Gastroesophageal sphincter (tissue), 3 donors: Measurements from ENCODE around the gene KCNC4.

Experiments
- EP300 ChIP-seq: sonication (generic); formaldehyde crosslinking; IDR thresholded peaks from one replicate; pipeline ENCODE4 v1.6.1; 2017; ENCODE audit warnings: antibody characterized with exemption, mild to moderate bottlenecking
- POLR2A ChIP-seq, 2 donors: fragments of 450-650 bp; IDR thresholded peaks; one replicate each; pipeline ENCODE4 v1.6.1; 2017; ENCODE audit warnings: antibody characterized with exemption in 2 of 2, mild to moderate bottlenecking in 2 of 2, moderate library complexity in 1 of 2
- POLR2AphosphoS5 ChIP-seq: sonication (generic); formaldehyde crosslinking; IDR thresholded peaks from one replicate; pipeline ENCODE4 v1.6.1; 2017; ENCODE audit warnings: antibody characterized with exemption
- TF ChIP-seq, protein P1 (sequence below), 4 experiments: fragments of 200-600 bp in 2 of 4; fragments of 450-650 bp in 2 of 4; sonication (generic) in 1 of 4; IDR thresholded peaks; one replicate each; pipeline ENCODE4 v1.5.1; 2017 to 2019; ENCODE audit warnings: antibody characterized with exemption in 4 of 4, mild to moderate bottlenecking in 2 of 4, moderate library complexity in 2 of 4

DNA sequence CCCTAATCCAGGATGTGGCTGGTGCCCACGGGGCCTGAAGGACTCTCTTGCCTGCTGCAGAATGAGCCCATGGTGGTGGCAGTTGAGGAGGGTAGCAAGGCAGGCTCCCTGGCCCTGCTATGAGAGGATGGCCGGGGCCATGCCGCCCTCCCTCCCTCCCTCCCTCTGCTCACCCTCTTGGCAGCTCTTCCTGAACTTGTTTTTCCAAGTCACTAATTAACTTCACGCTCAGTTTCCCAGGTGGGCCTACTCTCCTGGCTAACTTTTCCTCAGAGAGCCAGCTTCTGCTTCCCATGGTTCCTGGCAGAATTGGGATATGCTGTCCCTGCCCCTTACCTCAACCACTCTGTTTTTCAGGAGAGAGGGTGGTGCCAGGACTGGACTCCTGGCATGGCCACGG lies 10.2 kb downstream of the KCNC4 start:
- TF ChIP-seq POLR2A (IDR thresholded peaks at IDR 0.05) (no peak), POLR2AphosphoS5 (no peak), EP300 (no peak)
- TF ChIP-seq, protein P1, sequence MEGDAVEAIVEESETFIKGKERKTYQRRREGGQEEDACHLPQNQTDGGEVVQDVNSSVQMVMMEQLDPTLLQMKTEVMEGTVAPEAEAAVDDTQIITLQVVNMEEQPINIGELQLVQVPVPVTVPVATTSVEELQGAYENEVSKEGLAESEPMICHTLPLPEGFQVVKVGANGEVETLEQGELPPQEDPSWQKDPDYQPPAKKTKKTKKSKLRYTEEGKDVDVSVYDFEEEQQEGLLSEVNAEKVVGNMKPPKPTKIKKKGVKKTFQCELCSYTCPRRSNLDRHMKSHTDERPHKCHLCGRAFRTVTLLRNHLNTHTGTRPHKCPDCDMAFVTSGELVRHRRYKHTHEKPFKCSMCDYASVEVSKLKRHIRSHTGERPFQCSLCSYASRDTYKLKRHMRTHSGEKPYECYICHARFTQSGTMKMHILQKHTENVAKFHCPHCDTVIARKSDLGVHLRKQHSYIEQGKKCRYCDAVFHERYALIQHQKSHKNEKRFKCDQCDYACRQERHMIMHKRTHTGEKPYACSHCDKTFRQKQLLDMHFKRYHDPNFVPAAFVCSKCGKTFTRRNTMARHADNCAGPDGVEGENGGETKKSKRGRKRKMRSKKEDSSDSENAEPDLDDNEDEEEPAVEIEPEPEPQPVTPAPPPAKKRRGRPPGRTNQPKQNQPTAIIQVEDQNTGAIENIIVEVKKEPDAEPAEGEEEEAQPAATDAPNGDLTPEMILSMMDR (IDR thresholded peaks at IDR 0.05), result no peak
